Liver (tissue), 3 donors: ENCODE results near the gene HEATR5B.

Experiments
- ATF3 ChIP-seq: IDR thresholded peaks from 2 replicates; pipeline ENCODE4 v1.6.1; 2016; ENCODE audit warnings: antibody characterized with exemption
- REST ChIP-seq: IDR thresholded peaks from 2 replicates; pipeline ENCODE4 v1.6.1; 2016; ENCODE audit warnings: antibody characterized with exemption, mild to moderate bottlenecking
- TF ChIP-seq, protein P1 (sequence below): fragments of 150-350 bp; IDR thresholded peaks from 2 replicates; pipeline ENCODE4 v1.5.1; 2017; ENCODE audit warnings: improper control_type of control experiment, low read depth, low read length; ENCODE audit not compliant: missing input control
- donor health status: healthy.
- donor health status: healthy.

DNA sequence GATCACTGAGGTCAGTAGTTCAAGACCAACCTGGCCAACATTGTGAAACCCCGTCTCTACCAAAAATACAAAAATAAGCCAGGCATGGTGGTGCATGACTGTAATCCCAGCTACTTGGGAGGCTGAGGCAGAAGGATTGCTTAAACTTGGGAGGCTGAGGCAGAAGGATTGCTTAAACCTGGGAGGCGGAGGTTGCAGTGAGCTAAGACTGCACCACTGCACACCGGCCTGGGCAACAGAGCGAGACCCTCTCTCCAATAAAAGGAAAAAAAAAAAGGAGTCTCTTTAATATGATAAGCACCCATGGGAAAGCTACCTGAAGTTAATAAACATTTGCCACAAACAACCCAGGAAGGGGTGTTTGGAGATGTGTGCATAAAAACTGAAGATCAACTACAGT, 120.4 kb downstream of the HEATR5B start:
- TF ChIP-seq, protein P1, sequence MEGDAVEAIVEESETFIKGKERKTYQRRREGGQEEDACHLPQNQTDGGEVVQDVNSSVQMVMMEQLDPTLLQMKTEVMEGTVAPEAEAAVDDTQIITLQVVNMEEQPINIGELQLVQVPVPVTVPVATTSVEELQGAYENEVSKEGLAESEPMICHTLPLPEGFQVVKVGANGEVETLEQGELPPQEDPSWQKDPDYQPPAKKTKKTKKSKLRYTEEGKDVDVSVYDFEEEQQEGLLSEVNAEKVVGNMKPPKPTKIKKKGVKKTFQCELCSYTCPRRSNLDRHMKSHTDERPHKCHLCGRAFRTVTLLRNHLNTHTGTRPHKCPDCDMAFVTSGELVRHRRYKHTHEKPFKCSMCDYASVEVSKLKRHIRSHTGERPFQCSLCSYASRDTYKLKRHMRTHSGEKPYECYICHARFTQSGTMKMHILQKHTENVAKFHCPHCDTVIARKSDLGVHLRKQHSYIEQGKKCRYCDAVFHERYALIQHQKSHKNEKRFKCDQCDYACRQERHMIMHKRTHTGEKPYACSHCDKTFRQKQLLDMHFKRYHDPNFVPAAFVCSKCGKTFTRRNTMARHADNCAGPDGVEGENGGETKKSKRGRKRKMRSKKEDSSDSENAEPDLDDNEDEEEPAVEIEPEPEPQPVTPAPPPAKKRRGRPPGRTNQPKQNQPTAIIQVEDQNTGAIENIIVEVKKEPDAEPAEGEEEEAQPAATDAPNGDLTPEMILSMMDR: no peak
- TF ChIP-seq REST (no peak), ATF3 (no peak)
